HG02870 (cell line): ENCODE data around the gene RBBP8.
"Not testable (repeated sequence)": the region's sequence is repeated elsewhere in the genome, so short reads cannot be mapped to it uniquely, and the experiment has no call there.

ENCODE experiments used
- ATAC-seq: cut with Tn5 transposase; IDR thresholded peaks from one replicate; pipeline ENCODE4 v1.9.1; 2021; ENCODE audit warnings: mild to moderate bottlenecking, moderate library complexity; ENCODE audit not compliant: unreplicated experiment

The RBBP8 gene

DNA sequence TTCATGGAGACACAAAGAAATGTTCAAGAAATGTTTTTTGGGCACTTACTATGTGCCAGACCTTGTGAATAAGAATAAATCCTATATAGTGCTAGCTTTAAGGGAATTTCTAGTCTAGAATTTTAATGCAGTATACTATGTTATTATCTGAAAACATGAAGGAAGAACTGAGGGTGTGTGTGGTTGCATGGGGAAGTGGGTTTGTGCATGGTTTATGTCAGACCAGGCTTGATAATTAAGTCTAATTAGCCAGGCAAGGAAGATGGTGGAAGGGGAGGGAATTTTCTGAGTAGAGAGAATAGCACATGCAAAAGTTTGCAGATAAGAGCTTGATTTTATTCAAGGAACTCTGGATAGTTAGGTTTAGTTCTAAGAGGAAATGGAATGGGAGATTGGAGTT lies 6.5 kb downstream of the RBBP8 start:
- ATAC-seq: no peak

DNA sequence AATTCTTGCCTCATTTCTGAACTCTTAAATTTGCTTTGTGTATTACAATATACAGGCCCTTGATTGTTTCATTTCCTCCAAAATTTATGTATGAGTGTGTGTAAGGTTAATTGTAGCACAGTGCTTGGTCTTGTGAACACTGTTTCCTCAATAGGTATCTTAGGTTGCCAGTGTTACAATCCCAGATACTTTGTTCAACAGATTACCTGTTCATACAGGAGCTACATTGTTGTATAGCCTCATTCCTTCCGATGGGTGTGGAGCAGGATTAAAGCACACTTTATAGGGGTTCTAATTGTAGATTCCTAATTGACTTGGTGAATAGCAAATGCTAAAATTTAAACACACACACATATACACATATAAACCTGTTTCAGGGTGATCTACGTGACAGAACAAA lies 10.7 kb downstream of the RBBP8 start:
- no peak for ATAC-seq

DNA sequence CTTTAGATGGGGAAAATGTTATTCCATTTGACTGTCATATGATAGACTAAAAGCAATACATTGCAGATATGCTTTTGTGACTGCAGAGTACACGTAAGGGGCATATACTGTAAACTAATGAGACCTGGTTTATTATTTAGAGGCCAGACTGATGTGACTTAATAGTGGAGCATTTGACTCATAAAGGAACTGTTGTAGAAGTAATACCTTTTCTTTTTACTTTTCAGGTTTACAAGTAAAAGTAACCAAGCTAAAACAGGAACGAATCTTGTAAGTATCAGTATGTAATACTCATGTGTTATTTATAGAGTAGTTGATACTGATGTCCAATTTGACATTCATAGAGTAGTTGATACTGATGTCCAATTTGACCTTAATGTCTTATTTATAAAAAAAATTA lies 13.1 kb downstream of the RBBP8 start:
- peak; percentile 74 for ATAC-seq

DNA sequence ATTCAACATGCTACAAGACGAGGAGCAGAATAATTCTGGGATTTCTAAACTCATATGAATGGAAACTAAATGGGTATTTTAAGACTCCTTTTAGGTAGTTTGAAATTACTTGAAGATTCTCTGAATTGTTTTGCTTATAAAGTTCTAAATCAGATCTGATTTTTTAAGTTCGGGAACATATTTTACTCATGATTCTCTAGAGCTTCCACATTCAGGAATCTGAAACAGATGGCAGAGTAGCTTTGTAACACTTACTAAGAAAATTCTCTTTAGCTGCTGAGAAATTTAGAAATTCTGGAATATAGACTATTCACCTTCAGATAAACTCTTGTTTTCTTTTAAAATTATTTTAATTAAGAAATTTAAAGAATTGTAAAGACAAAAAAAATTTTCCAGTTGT lies 13.7 kb downstream of the RBBP8 start:
- no peak for ATAC-seq

DNA sequence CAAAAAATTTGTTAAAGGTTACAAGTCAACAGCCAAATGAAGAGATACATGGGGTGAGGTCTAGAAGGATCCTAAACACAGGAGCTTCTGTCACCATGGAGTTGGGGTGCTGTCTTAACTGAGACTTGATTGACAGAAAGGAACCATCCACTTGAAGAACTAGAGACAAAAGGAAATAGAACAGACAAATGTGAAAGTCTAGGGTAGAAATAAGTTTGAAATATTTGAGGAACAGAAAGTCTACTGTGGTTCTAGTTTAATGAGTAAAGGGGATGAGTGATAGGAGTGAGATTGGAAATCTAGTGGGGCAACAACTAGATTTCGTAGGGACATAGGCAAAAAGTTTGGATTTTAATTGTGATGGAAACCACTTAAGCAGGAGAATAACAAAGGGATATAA lies 18.7 kb downstream of the RBBP8 start:
- no peak for ATAC-seq

DNA sequence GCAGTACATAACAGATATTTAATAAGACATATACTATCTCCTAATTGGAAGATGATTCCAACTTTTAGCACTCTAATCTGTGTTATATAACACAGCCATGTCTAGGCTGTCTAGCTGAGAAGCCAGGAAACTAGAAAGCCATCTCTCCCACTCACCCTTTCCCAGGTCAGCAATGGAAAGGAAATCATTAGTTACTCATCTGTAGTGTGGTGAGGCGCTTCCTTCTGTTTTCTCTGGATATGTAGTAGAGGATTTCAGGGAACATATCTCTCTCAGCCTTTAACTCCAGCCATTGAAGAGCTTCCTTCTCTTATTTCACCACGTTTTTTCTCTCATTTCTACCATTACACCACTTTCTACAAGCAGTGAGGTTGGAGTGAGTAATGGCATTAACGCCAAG lies 19.4 kb downstream of the RBBP8 start:
- no peak for ATAC-seq

DNA sequence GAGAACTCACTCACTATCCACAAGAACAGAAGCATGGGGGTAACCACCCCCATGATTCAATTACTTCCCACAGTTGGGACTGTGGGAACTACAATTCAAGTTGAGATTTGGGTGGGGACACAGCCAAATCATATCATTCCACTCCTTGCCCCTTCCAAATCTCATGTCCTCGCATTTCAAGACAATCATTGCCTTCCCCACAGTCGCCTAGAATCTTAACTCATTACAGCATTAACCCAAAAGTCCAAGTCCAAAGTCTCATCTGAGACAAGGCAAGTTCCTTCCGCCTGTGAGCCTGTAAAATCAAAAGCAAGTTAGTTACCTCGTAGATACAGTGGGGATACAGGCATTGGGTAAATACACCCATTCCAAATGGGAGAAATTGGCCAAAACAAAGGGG lies 20.9 kb downstream of the RBBP8 start:
- ATAC-seq: not testable (repeated sequence)

DNA sequence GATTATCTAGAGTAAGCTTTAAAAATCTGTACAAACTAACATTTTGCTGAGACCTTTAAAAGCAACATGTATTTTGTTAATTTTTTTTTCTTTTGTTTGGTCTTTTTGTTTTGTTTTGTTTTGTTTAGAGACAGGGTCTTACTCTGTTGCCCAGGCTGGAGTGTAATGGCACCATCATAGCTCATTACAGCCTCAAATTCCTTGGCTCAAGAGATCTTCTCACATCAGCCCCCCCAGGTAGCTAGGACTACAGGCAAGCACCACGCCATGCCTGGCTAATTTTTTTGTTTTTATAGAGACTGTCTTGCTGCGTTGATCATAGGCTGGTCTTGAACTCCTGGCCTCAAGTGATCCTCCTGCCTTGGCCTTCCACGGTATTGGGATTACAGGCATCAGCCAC lies 23.1 kb downstream of the RBBP8 start:
- ATAC-seq: no peak

DNA sequence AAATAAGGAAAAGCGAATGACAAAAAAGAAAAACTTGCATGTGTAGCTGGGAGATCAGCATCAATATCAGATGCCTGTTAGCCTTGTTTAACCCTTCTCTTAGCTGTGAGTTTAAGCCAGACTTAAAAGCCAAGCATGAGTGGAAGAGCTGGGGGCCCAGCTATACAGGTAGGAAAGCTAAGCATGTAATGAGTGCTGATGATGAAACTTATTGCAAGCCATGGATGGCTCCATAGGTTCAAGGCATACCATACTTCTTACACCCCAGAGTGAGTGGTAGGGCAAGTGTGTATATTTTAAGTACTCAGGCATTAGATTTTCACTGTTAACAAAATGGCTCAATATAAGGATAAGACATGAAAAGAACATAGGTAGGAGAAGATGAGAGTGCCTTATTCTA lies 28.0 kb downstream of the RBBP8 start:
- no peak for ATAC-seq

DNA sequence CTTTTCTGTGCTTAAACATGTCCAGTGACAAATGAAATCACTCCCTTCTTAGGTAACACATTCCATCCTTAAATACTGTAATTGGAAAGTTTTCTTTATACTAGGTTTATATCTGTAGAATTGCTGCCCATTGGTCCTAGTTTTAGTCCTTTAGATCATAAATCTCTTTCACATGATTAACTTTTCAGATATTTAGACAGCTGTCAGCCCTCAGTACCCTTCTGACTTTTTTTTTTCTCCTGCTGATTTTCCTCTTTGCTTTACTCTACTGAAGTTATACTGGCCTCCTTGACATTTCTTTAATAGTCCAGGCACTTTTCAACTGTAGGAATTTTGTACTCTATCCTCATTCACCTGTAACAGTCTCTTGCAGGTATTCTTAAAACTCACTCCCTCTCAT lies 28.9 kb downstream of the RBBP8 start:
- no peak for ATAC-seq

DNA sequence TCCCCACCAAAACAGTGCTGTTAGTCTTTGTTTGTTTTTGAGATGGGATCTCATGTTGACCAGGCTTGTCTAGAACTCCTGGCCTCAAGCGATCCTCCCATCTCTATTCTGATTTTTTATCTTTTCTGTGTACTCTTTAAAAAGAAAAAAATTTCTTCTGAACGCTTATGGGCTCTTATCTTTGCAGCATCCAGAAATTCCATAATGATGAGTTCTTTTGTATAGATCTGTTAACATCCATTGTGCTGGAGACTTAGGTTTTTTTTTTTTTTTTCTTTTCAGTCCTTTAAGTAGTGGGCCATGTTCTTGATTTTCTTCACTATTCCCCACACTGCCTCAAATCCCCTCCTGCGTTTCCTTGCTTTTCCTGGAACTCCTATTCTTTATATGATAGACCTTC lies 31.0 kb downstream of the RBBP8 start:
- ATAC-seq: no peak

DNA sequence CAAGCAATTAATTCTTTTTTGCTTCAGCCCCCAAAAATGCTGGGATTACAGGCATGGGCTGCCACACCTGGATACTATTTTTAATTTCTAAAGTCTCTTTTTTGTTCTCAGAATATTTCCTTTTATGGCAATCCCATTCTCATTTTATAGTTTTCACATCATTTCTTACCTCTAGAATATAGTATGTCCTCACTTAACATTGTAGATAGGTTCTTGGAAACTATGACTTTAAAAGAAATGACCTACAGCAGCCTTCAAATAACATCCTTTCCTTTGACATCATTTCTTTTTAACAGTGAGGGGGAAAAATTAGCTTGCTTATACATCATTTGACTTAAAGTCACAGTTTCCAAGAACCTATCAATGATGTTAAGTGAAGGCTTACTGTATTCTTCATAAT lies 31.6 kb downstream of the RBBP8 start:
- no peak for ATAC-seq

DNA sequence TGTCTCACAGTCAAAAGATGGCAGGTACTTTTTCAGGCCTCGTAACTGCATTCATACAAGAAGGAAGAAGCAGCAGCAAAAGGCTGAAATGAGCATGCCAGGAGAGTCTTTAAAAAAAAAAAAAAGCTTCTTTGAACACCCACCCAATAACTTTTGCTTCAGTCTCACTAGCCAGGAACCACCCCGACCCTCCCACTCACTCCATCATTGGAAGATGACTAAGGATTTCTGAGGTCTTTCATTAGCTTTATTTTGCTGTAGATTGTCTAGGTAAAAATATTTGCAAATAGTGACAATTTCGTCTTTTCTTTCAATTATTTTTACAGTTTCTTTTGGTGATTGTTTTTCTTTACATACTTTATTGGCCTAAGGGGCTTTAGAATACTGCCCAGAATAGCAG lies 37.9 kb downstream of the RBBP8 start:
- no peak for ATAC-seq

DNA sequence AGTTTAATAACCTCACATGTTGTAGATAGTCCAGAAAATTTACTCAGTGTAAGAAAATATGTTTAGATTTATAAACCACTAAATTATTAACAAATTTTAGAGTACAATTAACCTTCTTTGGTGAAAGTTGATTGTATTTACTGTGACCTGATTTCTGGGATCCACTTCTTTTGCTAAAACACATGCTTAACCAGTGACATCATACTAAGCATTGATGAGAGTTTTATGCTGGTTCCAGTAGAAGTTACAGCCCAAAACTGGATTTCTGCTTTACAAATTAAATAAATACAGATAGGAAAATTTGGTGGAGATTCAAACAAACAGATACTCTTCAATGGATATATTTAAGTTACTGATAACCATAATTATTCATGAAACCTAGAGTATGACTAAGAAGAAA lies 40.9 kb downstream of the RBBP8 start:
- ATAC-seq: no peak

DNA sequence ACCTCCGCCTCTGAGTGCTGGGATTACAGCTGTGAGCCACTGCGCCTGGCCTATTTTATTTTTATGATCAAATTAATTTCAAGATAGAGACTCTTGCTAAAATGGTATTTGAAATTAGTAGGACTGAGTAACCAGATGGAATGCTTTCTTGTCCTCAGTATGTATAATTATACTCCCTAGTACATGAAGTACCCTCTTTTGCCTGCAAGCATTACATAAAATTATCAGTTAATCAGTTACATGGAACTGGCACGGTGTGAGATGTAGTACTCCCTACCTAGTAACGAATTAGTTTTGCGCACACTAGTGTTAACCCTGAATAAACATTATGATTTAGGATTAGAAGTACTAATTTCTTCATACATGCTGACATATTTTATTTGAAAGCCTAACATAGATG lies 41.6 kb downstream of the RBBP8 start:
- no peak for ATAC-seq

DNA sequence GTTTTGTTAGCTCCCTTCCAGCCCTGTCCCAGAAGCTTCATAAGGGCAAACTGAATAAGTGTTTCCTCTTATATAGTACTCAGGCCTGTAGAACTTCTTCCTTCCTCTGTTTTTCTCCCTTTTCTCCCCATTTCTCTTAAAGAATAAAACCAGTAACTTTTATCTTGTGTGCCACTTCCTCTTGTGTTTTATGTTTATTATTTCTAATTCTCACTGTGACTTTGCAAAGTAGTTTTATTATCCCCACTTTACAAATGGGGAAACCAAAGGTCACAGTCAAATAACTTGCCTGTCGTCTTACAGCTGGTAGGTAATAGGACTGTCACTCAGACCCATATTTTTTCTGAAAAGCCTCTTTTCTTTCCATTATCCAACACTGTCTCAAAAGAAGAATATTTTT lies 42.4 kb downstream of the RBBP8 start:
- no peak for ATAC-seq

DNA sequence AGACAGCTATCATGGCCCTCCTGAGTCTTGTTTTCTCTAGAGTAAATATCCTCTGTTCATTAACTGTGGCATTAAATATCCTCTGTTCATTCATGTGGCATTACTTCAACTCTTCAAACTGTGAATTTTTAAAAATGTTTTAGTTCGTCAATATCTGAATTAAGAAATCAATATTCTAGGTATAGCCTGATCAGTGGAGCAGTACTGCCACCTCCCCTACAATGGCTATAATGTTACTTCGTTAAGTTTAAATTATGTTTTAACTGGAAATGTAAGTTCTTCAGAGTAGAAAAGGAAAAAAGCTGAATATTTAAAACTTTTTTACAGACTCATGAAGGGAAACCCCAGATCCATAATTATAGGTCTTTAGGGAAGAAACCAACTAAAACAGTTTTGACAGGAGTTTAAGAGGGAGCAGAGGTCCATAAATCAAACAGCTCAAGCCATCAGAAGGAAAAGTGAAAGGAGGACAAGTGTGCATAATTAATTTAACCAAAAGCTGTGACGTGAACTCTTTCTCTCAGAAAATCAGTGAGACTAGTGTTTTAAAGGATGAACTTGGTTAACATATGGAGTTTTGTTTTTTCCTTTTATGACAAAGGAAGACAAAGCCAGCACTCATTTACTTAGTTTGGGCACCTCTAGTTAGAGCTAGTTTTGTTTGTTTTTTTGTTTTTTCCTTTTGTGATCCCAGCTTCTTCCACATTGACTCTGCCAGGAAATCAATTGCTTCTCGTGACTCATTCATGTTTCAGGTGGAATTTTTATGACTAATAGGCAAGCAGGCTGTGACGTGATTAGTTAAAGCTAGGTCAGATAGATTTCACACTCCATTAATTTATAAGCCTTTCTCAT lies 44.9 kb downstream of the RBBP8 start:
- ATAC-seq: no peak

DNA sequence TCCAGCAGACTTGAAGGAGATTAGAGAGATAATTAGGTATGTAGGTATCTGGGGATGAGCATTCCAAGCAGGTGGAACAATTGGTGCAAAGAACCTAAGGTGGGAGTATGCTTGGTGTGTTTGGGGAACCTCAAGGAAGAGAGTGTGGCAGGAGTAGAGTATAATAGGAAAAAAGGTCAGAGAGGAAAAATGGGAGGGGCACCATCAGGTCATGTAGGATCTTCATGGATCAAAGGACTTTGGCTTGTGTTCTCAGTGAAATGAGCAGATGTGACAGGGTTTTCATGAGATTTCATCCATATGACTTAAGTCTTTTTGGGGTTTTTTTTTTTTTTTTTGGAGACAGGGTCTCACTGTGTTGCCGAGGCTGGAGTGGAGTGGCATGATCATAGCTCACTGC lies 47.3 kb downstream of the RBBP8 start:
- no peak for ATAC-seq

DNA sequence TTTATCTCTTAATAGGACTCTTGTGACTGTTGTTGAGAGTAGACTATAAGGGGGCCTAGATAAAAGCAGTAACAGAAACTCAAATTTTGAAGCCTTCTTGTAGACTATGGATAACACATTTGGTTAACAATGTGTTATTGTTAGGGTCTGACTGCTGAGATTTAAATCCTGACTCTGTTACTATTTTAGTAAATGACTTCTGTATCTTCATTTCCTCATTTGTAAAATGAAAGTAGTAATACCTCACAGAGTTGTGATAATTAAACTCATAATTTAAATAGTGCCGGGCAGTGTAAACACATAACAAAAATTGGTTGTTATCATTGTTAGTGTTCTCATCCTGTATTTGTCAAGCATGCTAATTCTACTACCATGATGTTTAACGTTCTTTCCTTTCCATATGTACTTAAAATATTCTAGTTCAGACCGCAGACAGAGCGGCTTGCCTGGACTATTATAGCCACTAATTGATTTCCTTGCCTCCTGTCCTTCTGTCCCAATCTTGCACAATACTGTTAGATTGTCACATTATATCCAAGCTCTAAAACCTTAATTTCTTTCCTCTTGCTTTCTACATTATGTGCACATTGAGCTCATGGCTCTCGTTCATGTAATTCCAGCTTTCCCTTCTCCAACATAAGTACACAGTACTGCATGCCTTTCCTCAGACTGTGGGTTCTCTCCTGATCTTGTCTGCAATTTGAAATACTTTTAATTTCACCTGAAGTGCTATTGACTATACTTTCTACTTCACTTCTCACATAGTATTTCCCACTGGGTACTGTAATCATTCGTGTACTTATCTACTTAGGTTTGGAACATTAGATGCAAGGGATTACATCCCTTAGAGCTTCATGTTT lies 48.4 kb downstream of the RBBP8 start:
- no peak for ATAC-seq

DNA sequence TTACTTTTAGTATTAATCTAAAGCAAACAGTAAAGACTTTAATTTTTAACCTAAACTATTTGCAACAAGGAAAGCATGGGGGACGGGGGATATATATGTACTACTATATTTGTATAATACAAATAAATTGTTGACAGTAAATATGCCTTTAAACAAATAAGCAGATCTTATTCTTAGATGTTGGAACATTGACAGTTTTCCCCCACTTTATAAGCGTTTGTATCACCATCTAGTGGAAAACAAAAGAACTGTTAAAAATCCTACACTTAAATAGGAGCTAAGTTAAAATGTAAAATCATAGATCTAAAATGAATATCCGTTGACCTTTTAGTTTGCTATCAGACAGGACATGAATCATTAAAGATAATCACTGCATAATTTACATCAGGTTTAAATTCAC lies 50.0 kb downstream of the RBBP8 start:
- ATAC-seq: no peak

DNA sequence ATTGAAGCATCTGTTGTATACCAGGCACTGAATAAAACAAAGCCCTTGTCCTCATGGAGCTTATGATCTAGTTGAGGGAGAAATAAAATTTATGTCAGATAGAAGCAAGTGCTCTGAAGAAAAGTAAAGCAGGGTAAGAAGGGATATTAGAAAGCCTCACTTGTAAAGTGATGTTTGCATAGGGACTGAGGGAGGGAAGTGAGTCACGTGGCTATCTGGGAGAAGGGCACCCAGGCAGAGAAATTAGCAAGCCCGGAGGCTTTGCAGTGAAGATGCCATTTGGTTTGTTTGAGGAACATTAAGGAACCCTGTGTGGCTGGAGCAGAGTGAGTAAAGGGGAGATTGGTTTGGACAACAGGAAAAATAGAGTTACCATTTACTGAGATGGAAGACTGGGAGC lies 52.1 kb downstream of the RBBP8 start:
- no peak for ATAC-seq

DNA sequence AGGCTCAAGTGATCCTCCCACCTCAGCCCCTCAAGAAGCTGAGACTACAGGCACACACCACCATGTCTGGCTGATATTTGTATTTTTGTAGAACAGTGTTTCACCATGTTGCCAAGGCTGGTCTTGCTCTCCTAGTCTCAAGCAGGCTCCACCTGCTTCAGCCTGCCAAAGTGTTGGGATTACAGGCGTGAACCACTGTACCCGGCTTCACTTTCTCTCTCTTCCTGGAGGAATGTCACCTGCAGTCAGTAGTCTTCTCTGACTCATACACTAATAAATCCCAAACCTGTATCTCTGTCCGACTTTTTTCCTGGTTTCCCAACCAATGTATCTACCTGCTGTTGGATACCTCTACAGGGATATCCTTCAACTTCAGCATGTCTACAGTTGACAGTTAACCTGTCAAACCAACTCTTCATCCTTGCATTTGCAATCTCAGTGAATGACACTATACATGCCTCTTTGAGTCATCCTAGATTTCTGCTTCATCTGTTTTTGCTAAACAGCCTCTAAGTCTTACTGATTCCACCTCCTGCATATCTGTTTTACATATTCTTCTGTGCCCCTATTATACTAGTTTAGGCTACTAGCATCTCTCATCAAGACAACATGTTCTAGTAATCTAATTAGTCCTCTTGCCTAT lies 54.5 kb downstream of the RBBP8 start:
- ATAC-seq: no peak
